Activated T-helper 1 cell treated with Interleukin-2 at 50 U/mL for 16 hours (primary cell): ENCODE measurements around the gene METTL26.

ENCODE experiments used
- DNase-seq: peaks from one replicate; pipeline ENCODE4 v3.0.0-alpha.2; 2020; ENCODE audit warnings: low read depth

The METTL26 gene

DNA sequence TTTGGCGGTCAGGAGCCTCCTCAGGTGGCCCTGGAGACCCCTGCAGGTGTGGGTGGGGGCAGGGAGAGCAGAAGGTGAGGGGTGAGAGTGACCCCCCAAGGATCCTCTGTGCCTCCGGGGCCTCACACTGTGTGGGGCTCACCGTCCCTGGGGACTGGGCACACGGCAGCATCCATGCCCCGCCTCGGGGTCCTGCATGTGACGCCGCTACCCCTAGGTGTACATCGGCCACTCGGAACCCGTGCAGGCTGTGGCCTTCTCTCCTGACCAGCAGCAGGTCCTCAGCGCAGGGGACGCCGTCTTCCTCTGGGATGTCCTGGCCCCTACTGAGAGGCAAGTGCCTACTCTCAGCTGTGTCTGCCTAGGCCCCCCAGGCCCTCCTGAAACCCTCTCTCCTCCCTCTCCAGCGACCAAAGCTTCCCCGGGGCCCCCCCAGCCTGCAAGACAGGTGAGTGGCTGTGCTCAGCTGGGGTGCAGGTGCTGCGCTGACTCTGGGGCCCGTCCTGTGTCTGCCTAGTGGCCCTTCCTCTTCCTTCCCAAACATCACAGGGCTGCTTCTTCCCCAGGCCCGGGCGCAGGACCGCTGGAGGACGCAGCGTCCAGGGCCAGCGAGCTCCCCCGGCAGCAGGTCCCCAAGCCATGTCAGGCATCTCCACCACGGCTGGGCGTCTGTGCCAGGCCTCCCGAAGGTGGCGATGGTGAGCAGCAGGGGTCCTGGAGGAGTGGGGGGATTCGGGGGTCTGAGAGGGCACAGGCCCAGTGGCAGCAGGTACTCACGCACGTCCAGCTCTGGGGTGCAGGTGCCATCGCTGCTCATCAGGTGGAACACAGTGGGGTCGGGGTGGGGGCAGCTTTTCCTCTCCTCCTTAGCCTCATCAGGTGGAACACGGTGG, 22.8 kb upstream of the METTL26 start:
- no peak for DNase-seq

DNA sequence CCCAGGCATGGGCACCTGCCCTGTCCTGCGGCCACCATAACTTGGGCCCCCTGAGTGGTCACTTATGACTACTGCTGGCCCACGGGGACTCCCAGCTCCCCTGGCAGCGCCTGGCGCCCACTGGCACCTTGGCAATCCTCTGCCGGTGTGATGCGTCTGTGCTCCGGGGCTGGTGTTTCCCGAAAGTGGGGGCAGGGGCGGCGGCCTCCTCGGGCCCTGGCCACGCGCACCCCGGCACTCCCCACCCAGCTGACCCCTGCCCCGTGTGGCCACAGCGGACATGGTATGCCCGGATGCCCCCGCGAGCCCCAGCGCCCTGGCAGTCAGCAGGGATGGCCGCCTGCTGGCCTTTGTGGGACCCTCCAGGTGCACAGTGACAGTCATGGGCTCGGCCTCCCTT, 21.4 kb upstream of the METTL26 start:
- DNase-seq: no peak

DNA sequence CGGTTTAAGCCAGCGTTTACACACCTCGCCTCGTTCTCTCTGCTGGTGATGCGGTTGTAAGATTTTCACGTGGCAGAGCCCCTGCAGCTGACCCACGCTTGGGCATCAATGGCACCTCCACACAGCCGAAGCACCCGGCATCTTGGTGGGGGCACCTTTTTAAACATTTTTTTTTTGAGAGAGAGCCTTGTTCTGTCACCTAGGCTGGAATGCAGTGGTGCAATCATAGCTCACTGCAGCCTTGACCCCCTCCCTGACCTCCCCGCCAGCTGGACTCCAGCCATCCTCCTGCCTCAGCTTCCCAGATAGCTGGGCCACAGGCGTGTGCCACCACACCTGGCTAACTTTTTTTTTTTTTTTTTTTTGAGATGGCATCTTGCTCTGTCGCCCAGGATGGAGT, 17.9 kb upstream of the METTL26 start:
- no peak for DNase-seq

GRCh38 chr16:652454-653305, 16.6 kb upstream of the METTL26 start:
- no peak for DNase-seq

DNA sequence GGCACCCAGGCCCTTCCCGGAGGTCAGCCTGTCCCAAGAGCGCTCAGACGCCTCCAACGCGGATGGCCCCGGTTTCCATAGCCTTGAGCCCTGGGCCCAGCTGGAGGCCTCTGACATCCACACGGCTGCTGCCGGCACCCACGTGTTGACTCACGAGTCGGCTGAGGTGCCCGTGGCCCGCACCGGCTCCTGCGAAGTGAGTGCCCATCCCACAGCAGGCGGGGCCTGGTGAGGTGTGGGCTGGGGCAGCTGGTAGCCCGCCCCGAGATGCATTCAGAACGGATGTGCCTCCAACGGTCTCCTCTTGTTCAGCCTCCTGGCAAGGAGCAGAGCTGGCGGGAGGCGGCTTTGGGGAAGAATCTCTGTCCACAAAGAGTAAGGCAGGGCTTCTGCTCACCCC, 15.7 kb upstream of the METTL26 start:
- DNase-seq: no peak

- DNase-seq: no peak
Observed at GRCh38 chr16:649631-650030, 13.5 kb upstream of the METTL26 start.

- DNase-seq: peak; percentile 87
Observed at GRCh38 chr16:648781-649589, 12.9 kb upstream of the METTL26 start, which contains the start of gene WDR90. WDR90 (plus strand) TSS chr16:649365; CDS start chr16:649417, 52 bp downstream.

DNA sequence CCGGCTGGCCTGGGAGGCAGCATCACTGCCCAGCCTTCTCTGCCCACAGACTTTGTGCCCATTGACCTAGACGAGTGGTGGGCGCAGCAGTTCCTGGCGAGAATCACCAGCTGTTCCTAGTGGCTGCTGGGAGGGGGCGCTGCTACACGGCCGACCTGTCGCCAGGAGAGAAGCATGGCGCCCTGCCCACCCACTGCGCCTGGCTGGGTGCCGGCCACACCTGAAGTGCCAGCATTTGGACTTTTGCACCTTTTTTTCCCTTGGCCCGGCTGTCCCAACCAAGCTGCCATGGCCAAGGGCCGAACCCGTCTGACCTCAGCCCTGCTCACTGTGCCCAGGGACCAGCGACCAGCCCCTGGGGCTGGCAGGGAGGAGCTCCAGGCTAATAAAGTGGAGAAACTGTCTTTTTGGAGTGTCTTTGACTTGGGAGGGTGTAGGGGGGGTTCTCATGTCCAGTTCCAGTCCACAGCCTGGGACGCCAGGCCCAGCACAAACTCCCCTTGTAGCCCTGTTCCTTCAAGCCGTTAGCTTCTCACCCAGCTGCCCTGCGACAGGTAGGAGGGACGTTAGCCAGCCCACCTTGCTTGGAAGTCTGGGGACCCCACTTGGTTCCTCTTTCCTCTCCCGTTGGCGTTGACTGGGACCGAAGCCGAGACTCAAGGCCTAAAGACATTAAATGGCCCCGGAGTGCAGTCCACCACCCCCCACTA, 12.1 kb upstream of the METTL26 start:
- no peak for DNase-seq

DNA sequence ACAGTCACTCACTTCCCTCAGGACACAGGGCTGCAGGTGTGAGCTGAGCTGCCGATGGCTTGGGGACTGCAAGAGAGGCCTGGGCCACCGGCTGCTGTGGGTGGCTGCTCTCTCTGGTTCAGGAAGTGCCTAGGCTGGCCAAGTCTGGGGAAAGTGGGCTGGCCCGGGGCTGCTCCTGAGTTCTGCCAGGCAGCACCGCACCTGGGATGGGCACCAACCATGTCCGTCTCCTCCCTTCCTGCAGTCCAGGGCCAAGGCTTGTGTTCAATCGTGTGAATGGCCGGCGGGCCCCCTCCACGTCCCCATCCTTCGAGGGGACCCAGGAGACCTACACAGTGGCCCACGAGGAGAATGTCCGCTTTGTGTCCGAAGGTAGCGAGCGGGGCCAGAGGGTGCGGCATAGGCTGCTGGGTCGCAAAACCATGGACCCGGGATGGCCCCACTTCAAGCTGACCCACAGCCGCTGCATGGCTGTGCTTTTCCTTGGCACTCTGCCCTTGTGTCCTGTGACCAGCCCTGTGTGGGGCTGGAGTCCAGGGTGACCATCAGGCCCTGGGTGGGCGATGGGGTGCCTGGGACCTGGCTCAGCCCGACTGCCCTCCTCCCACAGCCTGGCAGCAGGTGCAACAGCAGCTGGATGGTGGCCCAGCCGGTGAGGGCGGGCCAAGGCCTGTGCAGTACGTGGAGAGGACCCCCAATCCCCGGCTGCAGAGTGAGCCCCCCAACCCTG, 11.2 kb upstream of the METTL26 start:
- DNase-seq: no peak

DNA sequence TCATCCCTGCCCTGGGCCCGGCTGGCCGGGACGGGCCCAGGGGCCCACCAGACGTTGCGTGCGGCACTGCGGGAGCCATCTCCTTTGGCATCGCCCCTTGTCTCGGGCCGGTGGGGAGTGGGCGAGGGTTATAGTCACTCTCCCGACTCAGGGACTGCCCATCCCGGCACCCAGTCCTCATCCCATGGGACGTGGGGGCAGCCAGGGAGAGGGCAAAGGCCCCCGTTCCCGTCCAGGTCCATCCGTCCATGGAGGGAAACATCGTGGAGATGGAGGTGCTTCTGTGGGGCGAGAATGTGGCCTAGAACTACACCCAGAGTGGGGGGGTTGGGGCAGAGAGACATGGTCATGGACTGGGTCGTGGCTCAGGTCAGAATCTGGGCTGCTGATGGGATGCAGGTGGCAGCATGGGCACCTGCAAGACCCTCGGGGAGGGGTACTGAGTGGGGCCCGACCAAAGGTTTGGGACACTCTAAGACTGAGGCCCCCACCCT, 10.6 kb upstream of the METTL26 start:
- DNase-seq: no peak

GRCh38 chr16:645852-646678, 10.0 kb upstream of the METTL26 start:
- DNase-seq: no peak

GRCh38 chr16:644556-644955, 8.5 kb upstream of the METTL26 start:
- DNase-seq: no peak

- DNase-seq: no peak
Observed at GRCh38 chr16:643050-643368, 6.9 kb upstream of the METTL26 start.

- no peak for DNase-seq
Observed at GRCh38 chr16:642189-643049, 6.3 kb upstream of the METTL26 start.

- peak; percentile 49 for DNase-seq
Observed at GRCh38 chr16:641326-642188, 5.5 kb upstream of the METTL26 start, which contains the start of gene MCRIP2. MCRIP2 (plus strand) TSS chr16:641828; CDS start chr16:641992, 164 bp downstream.

- no peak for DNase-seq
Observed at GRCh38 chr16:640614-641013, 4.5 kb upstream of the METTL26 start.

DNA sequence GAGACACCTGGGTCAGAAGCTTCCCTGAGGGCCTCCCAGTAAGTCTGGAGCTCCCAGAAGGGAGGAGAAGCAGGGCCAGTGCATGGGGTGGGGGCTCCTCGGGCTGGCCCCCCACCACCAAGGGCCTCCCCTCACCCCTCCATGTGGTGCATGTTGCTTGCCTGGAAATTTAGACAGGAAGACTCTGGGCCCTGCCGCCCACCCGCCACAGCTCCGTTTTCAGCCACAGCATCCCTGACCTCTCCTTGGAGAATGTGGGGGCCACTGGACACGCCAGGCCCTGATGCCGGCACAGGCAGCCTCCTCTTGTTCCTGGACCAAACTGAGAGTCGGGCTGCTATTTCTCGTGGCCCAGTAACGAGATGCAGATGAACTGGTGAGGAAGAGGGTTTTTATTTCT, 2.7 kb upstream of the METTL26 start:
- no peak for DNase-seq

- no peak for DNase-seq
Observed at GRCh38 chr16:638034-638543, 2.0 kb upstream of the METTL26 start.
